KOPT-K1 (cell line): ENCODE measurements around the gene IL1RN.

Experiments used
- H3K27ac ChIP-seq: fragments of 200-600 bp; sonication (generic); 2 replicates; pipeline ENCODE4 v1.5.1; 2016; ENCODE audit warnings: antibody characterized with exemption, mild to moderate bottlenecking, low read depth, low read length; ENCODE audit not compliant: poor library complexity, severe bottlenecking
- H3K36me3 ChIP-seq: fragments of 200-600 bp; sonication (generic); 2 replicates; pipeline ENCODE4 v1.5.1; 2017; ENCODE audit warnings: antibody characterized with exemption, mild to moderate bottlenecking, low read length, moderate library complexity; ENCODE audit not compliant: insufficient read depth
- H3K9me3 ChIP-seq: fragments of 200-600 bp; sonication (generic); 2 replicates; pipeline ENCODE4 v1.5.1; 2017; ENCODE audit warnings: antibody characterized with exemption, low read length, mild to moderate bottlenecking; ENCODE audit not compliant: insufficient read depth, poor library complexity, severe bottlenecking

The IL1RN gene

DNA sequence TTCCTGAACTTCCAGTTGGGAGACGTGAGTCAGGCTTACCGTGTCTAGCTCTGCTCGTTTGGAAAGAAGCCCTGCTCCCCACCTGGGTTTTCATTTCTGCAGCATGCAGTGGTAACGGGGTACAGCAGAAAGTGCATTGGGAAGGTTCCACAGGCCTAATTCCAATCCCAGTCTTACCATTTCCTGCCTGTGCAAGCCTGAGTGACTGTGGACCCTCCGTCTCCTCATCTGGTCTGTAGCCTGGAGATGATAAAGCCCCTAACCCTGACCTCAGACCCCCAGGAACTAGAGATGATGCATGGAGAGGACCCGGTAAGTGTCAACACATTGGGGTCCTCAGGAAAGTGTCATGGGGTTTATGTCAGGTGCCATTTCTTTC, 40.6 kb downstream of the IL1RN start:
- no peaks in the 10 kb centered on the region for H3K36me3 ChIP-seq
- H3K9me3 ChIP-seq: no peaks in the 10 kb centered on the region
- peak overlapping the region; percentile 75 for H3K27ac ChIP-seq

- Histone ChIP-seq H3K27ac (peak overlapping the region; percentile 75), H3K36me3 (no peaks in the 10 kb centered on the region), H3K9me3 (no peaks in the 10 kb centered on the region)
Measured at GRCh38 chr2:113169002-113169530, 41.7 kb downstream of the IL1RN start.

DNA sequence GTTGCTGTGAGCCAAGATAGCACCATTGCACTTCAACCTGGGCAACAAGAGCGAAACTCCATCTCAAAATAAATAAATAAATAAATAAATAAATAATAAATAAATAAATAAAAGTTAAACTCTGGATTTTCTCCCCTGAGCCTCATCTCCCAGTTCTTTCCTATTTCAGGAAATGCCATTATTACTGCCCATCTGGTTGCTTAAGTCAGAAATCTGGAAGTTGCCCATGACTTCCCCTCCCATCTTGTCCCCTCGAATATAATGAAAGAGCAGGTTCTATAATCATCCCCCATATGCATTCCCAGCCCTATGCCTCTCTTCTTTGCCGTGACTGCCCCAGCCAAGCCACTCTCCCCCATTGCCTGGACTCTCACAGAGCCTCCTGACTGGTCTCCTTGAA, 42.2 kb downstream of the IL1RN start:
- Histone ChIP-seq H3K36me3 (no peaks in the 10 kb centered on the region), H3K9me3 (no peaks in the 10 kb centered on the region)

GRCh38 chr2:113171334-113172075, 44.1 kb downstream of the IL1RN start:
- Histone ChIP-seq H3K36me3 (peaks cover 2% of the 10 kb centered on the region), H3K27ac (no peak overlapping the region), H3K9me3 (no peaks in the 10 kb centered on the region)

More for the DNA sequence above, 42.2 kb downstream of the IL1RN start:
- H3K27ac ChIP-seq: peak overlapping the region; percentile 75

- peaks cover 15% of the 10 kb centered on the region for H3K36me3 ChIP-seq
- H3K27ac ChIP-seq: peak overlapping the region; percentile 97
Measured at GRCh38 chr2:113172721-113173541, 45.5 kb downstream of the IL1RN start.

DNA sequence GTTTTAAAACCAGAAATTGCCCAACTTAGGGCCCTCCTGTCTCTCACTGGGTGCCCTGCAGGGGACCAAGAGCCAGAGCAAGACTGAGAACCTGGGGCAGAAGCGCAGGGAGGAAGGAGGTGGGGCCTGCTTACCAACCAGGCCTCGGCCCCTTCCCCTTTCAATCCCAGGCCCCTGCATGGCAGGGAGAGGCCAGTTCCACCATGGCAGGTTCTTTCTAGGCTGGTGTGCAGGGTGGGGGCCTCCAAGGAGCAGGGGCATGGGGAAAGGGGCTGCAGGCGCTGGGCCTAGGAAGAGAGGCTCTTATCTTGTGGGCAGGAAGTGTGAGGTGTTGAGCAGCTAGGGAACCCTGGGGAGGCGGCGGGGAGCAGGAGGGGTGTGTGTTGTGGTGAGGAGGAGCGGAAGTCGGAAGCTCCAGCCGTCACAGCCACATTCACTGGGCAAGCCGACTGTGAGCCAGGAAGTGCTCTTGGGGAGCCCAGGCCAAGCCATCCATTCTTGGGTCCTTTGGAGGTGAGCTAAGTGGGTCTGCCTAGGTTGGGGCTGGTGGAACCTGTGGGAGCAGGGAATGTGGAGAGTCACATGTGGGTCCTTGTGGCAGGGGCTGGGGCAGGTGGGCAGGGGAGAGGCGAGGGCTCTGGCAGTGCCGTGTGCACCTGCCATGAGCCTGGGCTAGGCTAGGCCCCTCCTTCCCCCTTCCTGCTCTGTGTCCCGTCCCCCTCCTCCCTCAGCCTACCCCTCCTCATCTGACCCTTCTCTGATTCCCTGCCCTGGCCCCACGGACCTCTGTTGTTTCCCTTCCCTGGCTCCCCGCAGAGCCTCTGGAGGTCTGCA, 46.4 kb downstream of the IL1RN start, which contains the start of gene PSD4:
Gene PSD4, plus strand, starts transcription at position 430 of the 834 bp plus-strand sequence. CDS start 8,486 bp downstream, outside the sequence.
- Histone ChIP-seq H3K36me3 (peaks cover 24% of the 10 kb centered on the region), H3K27ac (peak within 1 kb of the TSS; percentile 97), H3K9me3 (no peaks in the 10 kb centered on the region)

More at GRCh38 chr2:113172721-113173541, 45.5 kb downstream of the IL1RN start:
- no peaks in the 10 kb centered on the region for H3K9me3 ChIP-seq

DNA sequence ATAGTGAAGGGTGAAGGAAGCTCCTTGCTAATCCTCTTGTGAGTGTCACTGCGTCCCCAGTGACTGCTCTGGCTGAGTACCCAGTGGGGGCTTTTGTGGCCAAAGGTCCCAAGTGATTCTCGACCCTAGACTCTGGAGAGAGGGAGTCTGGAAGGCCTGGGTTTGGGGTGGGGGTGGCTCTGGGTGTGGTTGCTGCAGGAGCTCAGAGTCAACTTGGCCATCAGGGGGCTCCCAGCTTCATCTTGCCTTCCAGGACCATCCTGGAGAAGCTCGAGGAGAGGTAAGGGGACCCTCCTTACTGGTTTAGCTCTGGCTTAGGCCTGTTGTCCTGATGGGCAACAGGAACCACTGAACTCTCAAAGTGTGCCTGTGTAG, 47.0 kb downstream of the IL1RN start:
- peak overlapping the region; percentile 97 for H3K27ac ChIP-seq
- no peaks in the 10 kb centered on the region for H3K9me3 ChIP-seq
- H3K36me3 ChIP-seq: peaks cover 30% of the 10 kb centered on the region

DNA sequence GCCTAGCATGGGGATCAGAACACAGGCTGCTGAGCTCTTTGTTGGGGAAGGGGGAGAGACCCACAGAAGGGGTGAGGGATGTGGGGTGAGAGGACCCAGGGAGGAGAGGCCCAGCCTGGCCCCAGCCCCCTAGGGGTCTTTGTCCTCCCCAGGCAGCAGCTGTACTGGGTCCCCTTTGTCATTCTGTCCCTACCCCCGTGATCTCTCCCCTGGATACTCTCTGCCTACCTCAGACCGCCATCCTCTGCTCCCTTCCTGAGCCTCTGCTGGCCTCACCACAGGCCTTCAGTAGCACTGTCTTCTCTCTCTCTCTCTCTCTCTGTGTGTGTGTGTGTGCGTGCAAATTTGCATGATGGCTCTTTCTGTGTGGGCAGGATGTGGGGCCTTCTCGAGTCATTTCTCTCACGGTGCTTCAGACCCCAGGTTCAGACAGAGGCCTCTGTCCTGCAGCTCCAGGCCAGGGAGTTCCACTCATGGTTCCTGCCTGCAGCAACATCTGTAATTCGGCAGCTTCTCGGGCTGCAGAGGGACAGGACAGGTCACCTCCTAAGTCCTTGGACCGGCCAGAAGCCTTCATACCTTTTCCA, 47.7 kb downstream of the IL1RN start:
- Histone ChIP-seq H3K36me3 (peaks cover 37% of the 10 kb centered on the region), H3K9me3 (no peaks in the 10 kb centered on the region), H3K27ac (peak overlapping the region; percentile 97)

DNA sequence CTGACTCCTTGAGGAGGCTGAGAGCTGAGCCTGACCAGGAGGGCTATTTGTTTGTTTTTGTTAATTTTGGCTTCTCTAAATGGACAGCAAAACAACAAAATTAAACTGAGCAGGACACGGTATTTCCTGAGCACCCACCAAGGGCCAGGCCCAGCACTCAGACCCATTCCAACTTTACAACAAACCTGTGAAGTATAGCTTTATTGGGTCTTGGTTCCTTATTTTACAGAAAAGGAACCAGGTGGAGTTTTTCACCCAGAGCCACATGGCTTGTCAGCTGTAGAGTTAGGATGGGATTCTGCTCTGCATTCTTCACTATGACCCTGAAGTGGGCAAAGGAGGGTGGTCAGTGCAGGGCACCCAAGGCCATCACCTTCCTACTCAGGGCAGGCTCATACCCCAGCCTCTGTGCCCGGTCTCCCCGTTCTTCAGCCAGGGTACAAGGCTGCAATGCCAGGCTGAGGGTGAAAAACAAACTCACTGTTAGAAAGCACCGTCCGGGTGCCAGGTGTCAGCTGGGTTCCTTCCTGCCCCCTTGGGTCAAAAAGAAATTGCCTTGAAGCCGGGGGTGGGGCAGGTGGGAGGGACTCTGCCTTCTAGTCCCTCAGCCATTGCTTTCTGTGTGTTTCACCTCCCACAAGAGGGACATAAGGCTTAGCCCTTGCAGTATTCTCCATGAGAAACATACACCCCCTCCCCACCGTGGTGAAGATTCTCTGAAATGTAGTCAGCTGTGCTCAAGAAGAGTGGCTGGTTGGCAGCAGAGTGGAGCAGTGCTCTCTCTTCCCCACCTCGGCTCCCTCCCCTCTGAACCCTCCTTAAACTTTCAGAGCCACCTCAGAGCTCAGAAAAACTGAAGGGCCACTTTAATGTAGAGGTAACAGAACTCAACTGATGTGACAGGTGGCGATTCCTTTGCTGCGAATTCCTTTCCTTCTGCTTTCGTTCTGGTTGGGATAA, 48.6 kb downstream of the IL1RN start:
- peaks cover 46% of the 10 kb centered on the region for H3K36me3 ChIP-seq
- peak overlapping the region; percentile 97 for H3K27ac ChIP-seq

DNA sequence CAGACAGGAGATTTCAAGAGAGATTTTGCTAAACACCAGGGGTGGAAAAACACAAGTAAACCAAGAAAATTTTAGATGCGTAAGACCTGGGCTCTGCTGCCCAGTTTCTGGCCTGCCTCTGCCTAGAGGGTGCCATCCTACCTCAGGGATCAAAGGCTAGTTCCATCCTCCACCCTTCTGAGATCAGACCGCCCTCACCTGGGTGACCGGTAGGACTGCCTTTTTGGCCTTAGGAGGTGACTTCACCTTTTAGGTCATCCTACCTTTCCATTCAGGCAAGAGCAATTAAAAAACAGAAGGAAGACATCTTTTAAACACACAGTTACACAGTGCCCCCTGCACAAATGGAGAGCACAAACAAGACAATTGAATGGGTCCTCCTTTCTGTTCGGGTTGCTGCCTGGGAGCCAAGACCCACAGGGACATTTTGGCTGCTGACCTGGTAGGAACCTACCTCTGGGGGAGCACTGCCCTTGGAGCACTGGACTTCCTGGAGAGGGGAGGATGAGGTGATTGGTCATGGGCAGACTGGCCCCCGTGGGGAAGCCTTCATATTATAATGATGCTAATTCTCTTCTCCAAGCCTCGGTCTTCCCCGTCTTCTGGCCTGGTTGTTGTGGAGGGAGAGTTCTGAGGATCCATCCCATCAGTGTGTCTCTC, 49.4 kb downstream of the IL1RN start:
- Histone ChIP-seq H3K36me3 (peaks cover 54% of the 10 kb centered on the region), H3K9me3 (no peaks in the 10 kb centered on the region), H3K27ac (peak overlapping the region; percentile 97)

More for the DNA sequence above, 48.6 kb downstream of the IL1RN start:
- no peaks in the 10 kb centered on the region for H3K9me3 ChIP-seq

GRCh38 chr2:113178069-113178746, 50.8 kb downstream of the IL1RN start:
- H3K36me3 ChIP-seq: peaks cover 68% of the 10 kb centered on the region
- H3K27ac ChIP-seq: no peak overlapping the region
- H3K9me3 ChIP-seq: no peaks in the 10 kb centered on the region

DNA sequence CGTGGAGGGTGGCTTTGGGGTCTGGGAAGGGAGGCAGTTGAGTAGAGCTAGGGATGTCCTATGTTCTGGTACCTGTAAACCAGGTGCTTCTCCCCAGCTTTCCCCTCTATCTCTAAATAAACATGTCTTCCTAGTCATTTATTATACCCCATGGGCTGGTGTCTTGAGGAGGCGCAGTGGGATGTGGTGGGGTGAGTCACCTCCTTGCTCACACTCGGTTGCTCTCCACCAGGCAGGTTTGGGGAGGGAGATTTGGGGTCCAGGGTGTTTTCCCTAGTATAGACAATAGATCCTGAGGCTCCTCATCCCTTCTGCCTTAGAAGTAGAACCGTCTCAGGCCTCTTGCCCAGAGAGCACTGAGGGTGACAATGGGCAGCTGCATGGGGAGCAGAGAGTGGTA, 51.5 kb downstream of the IL1RN start:
- H3K36me3 ChIP-seq: peaks cover 75% of the 10 kb centered on the region
- H3K27ac ChIP-seq: no peak overlapping the region
- H3K9me3 ChIP-seq: no peaks in the 10 kb centered on the region
